ENCODE results near the gene B4GALNT4. TPM values are rescaled to one million over a fixed set of nuclear protein-coding genes. Genes with fewer than 3 reads are reported as not detected.

B4GALNT4 gene
- total and polyA plus RNA-seq, 2 of the 13 experiments (the other 11 are each of a cell fraction or from before 2014, with no cell fraction given) = 30.5 to 50.1 TPM

DNA sequence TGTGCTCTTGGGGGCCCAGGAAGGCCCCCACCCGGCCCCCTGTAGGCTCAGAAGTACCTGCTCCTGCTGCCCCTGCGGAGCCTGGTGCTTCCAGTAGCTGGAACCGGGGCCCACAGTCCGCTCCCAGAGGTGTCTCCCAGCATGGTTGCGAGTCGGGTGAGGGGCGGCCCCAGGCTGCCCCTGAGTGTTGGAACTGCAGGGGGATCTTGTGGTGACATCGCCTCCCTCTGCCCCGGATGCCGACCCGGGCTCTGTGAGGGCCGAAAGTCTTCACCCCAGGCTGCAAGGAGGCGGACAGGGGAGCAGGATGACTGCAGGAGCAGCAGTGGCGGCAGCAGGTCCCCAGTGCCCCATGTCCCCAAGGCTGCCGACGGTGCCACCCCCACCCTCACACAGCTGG, 15.2 kb downstream of the B4GALNT4 start:
- ATAC-seq = no peak; the same call in 2 of the 3 replicates
- Histone ChIP-seq H3K4me1 (ENCODE audit: insufficient read depth, low read length) (peaks cover 7% of the 10 kb centered on the region; the same call in 1 of the 2 replicates), H3K9ac (ENCODE audit: insufficient read depth, low read depth, low read length) (no peak overlapping the region), H3K36me3 (replicated peaks in 1 of 2; ENCODE audit: control insufficient read depth in 1 of 2, insufficient read depth in 2 of 2, low read length in 2 of 2) (no peaks in the 10 kb centered on the region), H4K20me1 (ENCODE audit: insufficient read depth, low read length) (no peaks in the 10 kb centered on the region), H3K4me2 (ENCODE audit: low read depth, low read length) (no peak overlapping the region), H3K4me3 (replicated peaks in 1 of 3; ENCODE audit: insufficient read depth in 1 of 3, low read depth in 2 of 3, low read length in 3 of 3) (no peak overlapping the region), H3K27me3 (ENCODE audit: control insufficient read depth in 1 of 2, insufficient read depth in 2 of 2, low read length in 2 of 2) (peaks cover 1 to 26% of the 10 kb centered on the region in 2 experiments; a peak in 3 of 5 replicates), H2AFZ (ENCODE audit: low read length) (no peak overlapping the region), H3K9me3 (ENCODE audit: low read length) (no peaks in the 10 kb centered on the region), H3K27ac (ENCODE audit: extremely low read length, insufficient read depth, low read length) (no peak overlapping the region), H3K79me2 (ENCODE audit: insufficient read depth, low read length) (no peaks in the 10 kb centered on the region)
- no TSS peak for BruUV-seq (replicated peaks)
- FAIRE-seq = no peak
- WGBS (ENCODE audit: low lambda C conversion rate) = no CpG with 5 or more reads among the region's 16 CpGs
- no peak for DNase-seq (ENCODE audit: low spot score)
- POLR2A ChIA-PET = no interaction called here
- in situ Hi-C loops (cut with HindIII; ENCODE audit: extremely low pct_ligation_motif_present, low pct_unique_long_range_greater_than_20kb) (no loop called here), intact Hi-C loops (cut with micrococcal nuclease; ENCODE audit: unreplicated experiment) (no loop called here)
- TF ChIP-seq ZBTB7B (CRISPR knock-in tag; IDR thresholded peaks at IDR 0.05) (no peak), AGO2 (optimal IDR thresholded peaks at IDR 0.05; ENCODE audit: low read depth, low read length) (peak; percentile 6), CAMTA2 (CRISPR knock-in tag; IDR thresholded peaks at IDR 0.05; ENCODE audit: borderline replicate concordance) (no peak), ZSCAN30 (CRISPR knock-in tag; IDR thresholded peaks at IDR 0.05) (no peak)
- TF ChIP-seq, protein P1, sequence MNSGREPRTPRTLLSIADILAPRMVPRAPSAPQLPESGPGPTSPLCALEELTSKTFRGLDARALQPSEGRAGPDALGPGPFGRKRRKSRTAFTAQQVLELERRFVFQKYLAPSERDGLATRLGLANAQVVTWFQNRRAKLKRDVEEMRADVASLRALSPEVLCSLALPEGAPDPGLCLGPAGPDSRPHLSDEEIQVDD (CRISPR knock-in tag; IDR thresholded peaks at IDR 0.05; ENCODE audit: borderline replicate concordance) = no peak
- TF ChIP-seq, protein P2, sequence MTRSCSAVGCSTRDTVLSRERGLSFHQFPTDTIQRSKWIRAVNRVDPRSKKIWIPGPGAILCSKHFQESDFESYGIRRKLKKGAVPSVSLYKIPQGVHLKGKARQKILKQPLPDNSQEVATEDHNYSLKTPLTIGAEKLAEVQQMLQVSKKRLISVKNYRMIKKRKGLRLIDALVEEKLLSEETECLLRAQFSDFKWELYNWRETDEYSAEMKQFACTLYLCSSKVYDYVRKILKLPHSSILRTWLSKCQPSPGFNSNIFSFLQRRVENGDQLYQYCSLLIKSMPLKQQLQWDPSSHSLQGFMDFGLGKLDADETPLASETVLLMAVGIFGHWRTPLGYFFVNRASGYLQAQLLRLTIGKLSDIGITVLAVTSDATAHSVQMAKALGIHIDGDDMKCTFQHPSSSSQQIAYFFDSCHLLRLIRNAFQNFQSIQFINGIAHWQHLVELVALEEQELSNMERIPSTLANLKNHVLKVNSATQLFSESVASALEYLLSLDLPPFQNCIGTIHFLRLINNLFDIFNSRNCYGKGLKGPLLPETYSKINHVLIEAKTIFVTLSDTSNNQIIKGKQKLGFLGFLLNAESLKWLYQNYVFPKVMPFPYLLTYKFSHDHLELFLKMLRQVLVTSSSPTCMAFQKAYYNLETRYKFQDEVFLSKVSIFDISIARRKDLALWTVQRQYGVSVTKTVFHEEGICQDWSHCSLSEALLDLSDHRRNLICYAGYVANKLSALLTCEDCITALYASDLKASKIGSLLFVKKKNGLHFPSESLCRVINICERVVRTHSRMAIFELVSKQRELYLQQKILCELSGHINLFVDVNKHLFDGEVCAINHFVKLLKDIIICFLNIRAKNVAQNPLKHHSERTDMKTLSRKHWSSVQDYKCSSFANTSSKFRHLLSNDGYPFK (CRISPR knock-in tag; IDR thresholded peaks at IDR 0.05; ENCODE audit: borderline replicate concordance) = no peak
- CTCF ChIA-PET (ENCODE audit: low intra/inter-chr PET ratio, low total read pairs) = no interaction called here
